HepG2 (cell line): ENCODE results near the gene KRT17. TPM values are rescaled to one million over a fixed set of nuclear protein-coding genes. Genes with fewer than 3 reads are reported as not detected.
A peak's percentile ranks its signal among the peaks of the same experiment; 100 is the strongest.
"Not testable (repeated sequence)": the region's sequence is repeated elsewhere in the genome, so short reads cannot be mapped to it uniquely, and the experiment has no call there.

Experiments
- ATAC-seq: fragments of 200-7000 bp; cut with Tn5 transposase; 3 replicates; pipeline ENCODE4 v1.9.1; 2020; ENCODE audit warnings: mild to moderate bottlenecking, moderate library complexity
- BruUV-seq: library from RNA; stranded (reverse); fragments of 400-500 nt; replicated peaks from 2 replicates; lab custom pipeline; 2021; lab: Mats Ljungman, UMichigan
- CTCF ChIA-PET: fragments of 300-600 bp; formaldehyde crosslinking; extraction: SDS; loops from one replicate; lab custom pipeline; 2021; ENCODE audit warnings: low total read pairs, inconsistent platforms, low intra/inter-chr PET ratio; lab: Yijun Ruan, JAX
- POLR2A ChIA-PET: fragments of 350-600 bp; sonication (Branson Sonifier 250); formaldehyde crosslinking; loops from one replicate; lab custom pipeline; 2020; ENCODE audit warnings: antibody characterized with exemption, inconsistent platforms; lab: Yijun Ruan, JAX
- DNase-seq: peaks from one replicate; pipeline ENCODE4 v3.0.0-alpha.2; 2015; ENCODE audit warnings: low spot score
- FAIRE-seq: peaks from 3 replicates; lab custom pipeline; 2011; peaks lifted over from hg19 to GRCh38; lab: Jason Lieb, UNC
- H2AFZ ChIP-seq: one replicate; pipeline ENCODE4 v1.6.1; 2011; ENCODE audit warnings: low read length, inconsistent platforms
- H3K27ac ChIP-seq: fragments of 300-600 bp; 3 replicates; pipeline ENCODE4 v1.8.0; 2011; ENCODE audit warnings: mixed run types, mild to moderate bottlenecking, mixed read lengths, low read length, inconsistent platforms; ENCODE audit not compliant: insufficient read depth; ENCODE audit errors: extremely low read length
- H3K27me3 ChIP-seq, 2 experiments: fragments of 200-600 bp in 1 of 2; 2 replicates in 1 of 2; 3 replicates in 1 of 2; pipeline versions ENCODE4 v1.6.0 to v1.8.0; 2011; ENCODE audit warnings: low read length in 2 of 2, mild to moderate bottlenecking in 2 of 2, moderate library complexity in 2 of 2, inconsistent platforms in 1 of 2; ENCODE audit not compliant: insufficient read depth in 2 of 2, control insufficient read depth in 1 of 2
- H3K36me3 ChIP-seq, 2 experiments: fragments of 200-600 bp in 1 of 2; replicated peaks in 1 of 2; 2 replicates in 1 of 2; 3 replicates in 1 of 2; pipeline versions ENCODE4 v1.5.1 to v1.8.0; 2011; ENCODE audit warnings: low read length in 2 of 2, inconsistent platforms in 1 of 2; ENCODE audit not compliant: insufficient read depth in 2 of 2, control insufficient read depth in 1 of 2
- H3K4me1 ChIP-seq: 2 replicates; pipeline ENCODE4 v1.5.1; 2012; ENCODE audit warnings: low read length, inconsistent platforms; ENCODE audit not compliant: insufficient read depth
- H3K4me2 ChIP-seq: 2 replicates; pipeline ENCODE4 v1.6.0; 2011; ENCODE audit warnings: low read depth, low read length, inconsistent platforms
- H3K4me3 ChIP-seq, 3 experiments: fragments of 200-600 bp in 1 of 3; sonication (generic), shearing (Covaris generic) in 1 of 3; replicated peaks in 1 of 3; 2 replicates each; pipeline ENCODE4 v1.5.1; 2011 to 2016; ENCODE audit warnings: low read length in 3 of 3, inconsistent platforms in 2 of 3, low read depth in 2 of 3, mild to moderate bottlenecking in 2 of 3, control low read depth in 1 of 3, mixed read lengths in 1 of 3; ENCODE audit not compliant: insufficient read depth in 1 of 3
- H3K79me2 ChIP-seq: one replicate; pipeline ENCODE4 v1.6.1; 2011; ENCODE audit warnings: low read length, inconsistent platforms; ENCODE audit not compliant: insufficient read depth
- H3K9ac ChIP-seq: 2 replicates; pipeline ENCODE4 v1.6.0; 2011; ENCODE audit warnings: mild to moderate bottlenecking, low read depth, low read length, inconsistent platforms; ENCODE audit not compliant: insufficient read depth
- H3K9me3 ChIP-seq: 2 replicates; pipeline ENCODE4 v1.5.1; 2012; ENCODE audit warnings: mild to moderate bottlenecking, low read length
- H4K20me1 ChIP-seq: 2 replicates; pipeline ENCODE4 v1.6.0; 2011; ENCODE audit warnings: inconsistent platforms, mild to moderate bottlenecking, low read length, moderate library complexity; ENCODE audit not compliant: insufficient read depth
- ZNF629 ChIP-seq: sonication (generic); formaldehyde crosslinking; conservative IDR thresholded peaks from 2 replicates; pipeline ENCODE4 v1.5.0; 2020; ENCODE audit warnings: missing genetic modification reagents
- ZSCAN9 ChIP-seq: IDR thresholded peaks from 2 replicates; pipeline ENCODE4 v1.6.1; 2016; ENCODE audit warnings: borderline replicate concordance
- WGBS: methylation state at CpG from one replicate; pipeline ENCODE4 v1.1.6; 2017; ENCODE audit warnings: low lambda C conversion rate; 5-methylcytosine and 5-hydroxymethylcytosine counted together
- in situ Hi-C: cut with HindIII; loops from 2 replicates; pipeline ENCODE4 v1.10.0; 2017; ENCODE audit warnings: low pct_unique_long_range_greater_than_20kb; ENCODE audit not compliant: extremely low pct_ligation_motif_present
- intact Hi-C: fragments of 100-400 bp; cut with micrococcal nuclease; formaldehyde crosslinking; loops from one replicate; pipeline ENCODE4 v1.10.0; 2022; ENCODE audit not compliant: unreplicated experiment
- polyA plus RNA-seq, 8 experiments: library from polyadenylated mRNA; depleted of rRNA in 3 of 8; stranded (reverse) in 7 of 8; unstranded in 1 of 8; fragments of >200 nt; fragmentation: Illumina TruSeq in 4 of 8; extraction: Trizol in 4 of 8; gene quantifications; 2 replicates each; pipeline versions ENCODE4 v1.2.1 to v1.2.3, GENCODE V29; 2011 to 2016; ENCODE audit warnings: low read depth in 4 of 8, missing spikeins in 1 of 8, mixed read lengths in 1 of 8; ENCODE audit not compliant: insufficient read depth in 1 of 8
- total RNA-seq, 5 experiments: library from RNA; depleted of rRNA; stranded (reverse); fragments of >200 nt; fragmentation: Illumina TruSeq; extraction: Trizol; gene quantifications; 2 replicates each; pipeline ENCODE4 v1.2.3, GENCODE V29; 2016; ENCODE audit warnings: low read depth in 1 of 5

The KRT17 gene
- total and polyA plus RNA-seq, 2 of the 13 experiments (the other 11 are each of a cell fraction or from before 2014, with no cell fraction given), result 0.38 to 0.82 TPM

GRCh38 chr17:41613277-41614082, 10.9 kb downstream of the KRT17 start:
- POLR2A ChIA-PET, result no interaction called here
- DNase-seq (no peak), FAIRE-seq (no peak), ATAC-seq (no peak)
- peaks cover 8 to 62% of the 10 kb centered on the region in 2 experiments; a peak in 4 of 5 replicates for H3K27me3 ChIP-seq
- H4K20me1 ChIP-seq, result no peaks in the 10 kb centered on the region
- no TSS peak for BruUV-seq
- H3K9me3 ChIP-seq, result no peaks in the 10 kb centered on the region
- CTCF ChIA-PET, result no interaction called here
- H3K9ac ChIP-seq, result no peak overlapping the region
- no peaks in the 10 kb centered on the region for H3K36me3 ChIP-seq
- no peak for TF ChIP-seq ZSCAN9 (CRISPR knock-in tag)
- peak; percentile 40; the same call in 1 of the 2 replicates for TF ChIP-seq ZNF629
- no peaks in the 10 kb centered on the region for H3K79me2 ChIP-seq
- WGBS, result 21% methylated on average over 11 of the region's 11 CpGs
- H3K4me3 ChIP-seq, result no peak overlapping the region
- no peak overlapping the region for H2AFZ ChIP-seq
- no peaks in the 10 kb centered on the region for H3K4me1 ChIP-seq
- intact Hi-C loops, result no loop called here
- H3K4me2 ChIP-seq, result no peak overlapping the region
- no peak overlapping the region for H3K27ac ChIP-seq
- in situ Hi-C loops, result no loop called here

GRCh38 chr17:41612376-41613160, 11.8 kb downstream of the KRT17 start, which contains the start of gene KRT16:
KRT16 (minus strand) TSS chr17:41612767; CDS start chr17:41612688, 79 bp downstream.
- ATAC-seq, H3K79me2 ChIP-seq, H4K20me1 ChIP-seq, FAIRE-seq, DNase-seq, CTCF ChIA-PET, POLR2A ChIA-PET, H2AFZ ChIP-seq, H3K4me3 ChIP-seq, H3K9me3 ChIP-seq, H3K4me1 ChIP-seq, intact Hi-C loops, in situ Hi-C loops, BruUV-seq, H3K9ac ChIP-seq, H3K27ac ChIP-seq, H3K4me2 ChIP-seq, H3K36me3 ChIP-seq: not testable (repeated sequence)
- WGBS, result 34% methylated on average over 22 of the region's 31 CpGs
- H3K27me3 ChIP-seq, result peaks cover 4 to 55% of the 10 kb centered on the region in 2 experiments; a peak in 4 of 5 replicates
